ENCODE results near the gene AGT.

DNA sequence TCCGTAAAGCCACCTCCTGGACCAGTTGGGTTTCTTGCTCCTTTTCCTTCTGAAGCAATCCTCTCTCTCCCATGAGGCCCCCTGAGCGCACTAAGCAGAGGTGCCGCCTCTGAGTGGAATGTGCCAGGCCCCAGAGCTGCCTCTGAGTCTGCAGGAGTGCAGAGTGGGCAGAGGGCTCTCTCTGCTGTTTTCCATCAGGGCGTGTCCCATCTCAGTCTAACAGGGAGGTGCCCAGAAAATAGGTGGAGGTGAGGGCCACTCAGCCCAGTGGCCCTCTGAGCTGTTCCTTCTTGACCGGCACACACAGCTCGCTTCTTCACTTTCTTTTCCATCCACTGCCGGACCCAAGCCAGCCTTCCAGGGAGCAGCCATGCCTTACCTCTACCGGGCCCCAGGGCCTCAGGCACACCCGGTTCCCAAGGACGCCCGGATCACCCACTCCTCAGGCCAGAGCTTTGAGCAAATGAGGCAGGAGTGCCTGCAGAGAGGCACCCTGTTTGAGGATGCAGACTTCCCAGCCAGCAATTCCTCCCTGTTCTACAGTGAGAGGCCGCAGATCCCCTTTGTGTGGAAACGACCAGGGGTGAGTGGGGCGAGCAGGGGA is 33.3 kb upstream of the AGT start, which contains the start of gene CAPN9:
- TF ChIP-seq, protein P1, sequence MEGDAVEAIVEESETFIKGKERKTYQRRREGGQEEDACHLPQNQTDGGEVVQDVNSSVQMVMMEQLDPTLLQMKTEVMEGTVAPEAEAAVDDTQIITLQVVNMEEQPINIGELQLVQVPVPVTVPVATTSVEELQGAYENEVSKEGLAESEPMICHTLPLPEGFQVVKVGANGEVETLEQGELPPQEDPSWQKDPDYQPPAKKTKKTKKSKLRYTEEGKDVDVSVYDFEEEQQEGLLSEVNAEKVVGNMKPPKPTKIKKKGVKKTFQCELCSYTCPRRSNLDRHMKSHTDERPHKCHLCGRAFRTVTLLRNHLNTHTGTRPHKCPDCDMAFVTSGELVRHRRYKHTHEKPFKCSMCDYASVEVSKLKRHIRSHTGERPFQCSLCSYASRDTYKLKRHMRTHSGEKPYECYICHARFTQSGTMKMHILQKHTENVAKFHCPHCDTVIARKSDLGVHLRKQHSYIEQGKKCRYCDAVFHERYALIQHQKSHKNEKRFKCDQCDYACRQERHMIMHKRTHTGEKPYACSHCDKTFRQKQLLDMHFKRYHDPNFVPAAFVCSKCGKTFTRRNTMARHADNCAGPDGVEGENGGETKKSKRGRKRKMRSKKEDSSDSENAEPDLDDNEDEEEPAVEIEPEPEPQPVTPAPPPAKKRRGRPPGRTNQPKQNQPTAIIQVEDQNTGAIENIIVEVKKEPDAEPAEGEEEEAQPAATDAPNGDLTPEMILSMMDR (conservative IDR thresholded peaks at IDR 0.05; ENCODE audit: low read depth, low read length) = no peak
- TF ChIP-seq EZH2phosphoT487 (IDR thresholded peaks at IDR 0.05; ENCODE audit: borderline replicate concordance, low read length) (no peak), EZH2 (IDR thresholded peaks at IDR 0.05; ENCODE audit: low read length, unreplicated experiment) (no peak)

Measured in PC-3 (cell line).